ENCODE data around the gene CTTN. TPM values are rescaled to one million over a fixed set of nuclear protein-coding genes. Genes with fewer than 3 reads are reported as not detected.

Gene CTTN
- total and polyA plus RNA-seq, 10 of the 15 experiments (the other 5 are each of a cell fraction or from before 2014, with no cell fraction given): 1.1 to 37.8 (median 11.8) TPM

GRCh38 chr11:70428701-70429427, 30.5 kb downstream of the CTTN start:
- no TSS peak for BruUV-seq (replicated peaks)
- Histone ChIP-seq H3K9ac (ENCODE audit: control insufficient read depth, insufficient read depth, low read length) (no peak overlapping the region), H3K4me3 (no peak overlapping the region), H3K27me3 (replicated peaks in 1 of 2; ENCODE audit: control insufficient read depth in 2 of 2, insufficient read depth in 2 of 2, low read length in 1 of 2) (no peaks in the 10 kb centered on the region; a peak in 1 of 4 replicates), H3K9me3 (replicated peaks; ENCODE audit: control insufficient read depth, insufficient read depth, low read length) (no peaks in the 10 kb centered on the region; the same call in 2 of the 3 replicates), H3K36me3 (ENCODE audit: control insufficient read depth in 2 of 2, insufficient read depth in 2 of 2, low read length in 1 of 2) (no peaks in the 10 kb centered on the region), H3K79me2 (ENCODE audit: control insufficient read depth, insufficient read depth, low read length) (no peaks in the 10 kb centered on the region), H3K27ac (ENCODE audit: control insufficient read depth, insufficient read depth) (no peak overlapping the region), H3K4me1 (ENCODE audit: control insufficient read depth, insufficient read depth, low read length) (peaks cover 19% of the 10 kb centered on the region), H4K20me1 (ENCODE audit: control insufficient read depth, insufficient read depth) (no peaks in the 10 kb centered on the region), H3K4me2 (ENCODE audit: control insufficient read depth, insufficient read depth) (no peak overlapping the region), H2AFZ (ENCODE audit: control insufficient read depth, low read depth, low read length) (no peak overlapping the region)
- no peak for TF ChIP-seq SP1 (IDR thresholded peaks at IDR 0.05; ENCODE audit: low read depth, low read length)
- no peak for TF ChIP-seq CREM (IDR thresholded peaks at IDR 0.05; ENCODE audit: low read depth)
- TF ChIP-seq EP300 (IDR thresholded peaks at IDR 0.05; ENCODE audit: borderline replicate concordance in 1 of 2, control insufficient read depth in 1 of 2, low read depth in 2 of 2, low read length in 2 of 2): no peak
- TF ChIP-seq ZZZ3 (IDR thresholded peaks at IDR 0.05; ENCODE audit: control insufficient read depth, insufficient read length, low read depth): no peak
- no peak for TF ChIP-seq MXI1 (IDR thresholded peaks at IDR 0.05; ENCODE audit: low read depth, low read length)
- RAD21 ChIA-PET (ENCODE audit: unreplicated experiment): no interaction called here
- CTCF ChIA-PET: no interaction called here
- ATAC-seq (no peak), FAIRE-seq (no peak), DNase-seq (ENCODE audit: low read depth, low spot score) (no peak)
- POLR2A ChIA-PET: no interaction called here
- SMC1A ChIA-PET (ENCODE audit: uncharacterized antibody, unreplicated experiment): no interaction called here
- 68% methylated on average over 18 of the region's 18 CpGs for WGBS (ENCODE audit: insufficient coverage, insufficient replicate concordance, low lambda C conversion rate, missing lambda C conversion rate)
- in situ Hi-C loops (cut with MboI) (no loop called here), intact Hi-C loops (cut with micrococcal nuclease; ENCODE audit: unreplicated experiment) (no loop called here)

- Histone ChIP-seq H3K36me3 (ENCODE audit: control insufficient read depth in 2 of 2, insufficient read depth in 2 of 2, low read length in 1 of 2) (no peaks in the 10 kb centered on the region), H2AFZ (ENCODE audit: control insufficient read depth, low read depth, low read length) (no peak overlapping the region), H3K27me3 (replicated peaks in 1 of 2; ENCODE audit: control insufficient read depth in 2 of 2, insufficient read depth in 2 of 2, low read length in 1 of 2) (no peaks in the 10 kb centered on the region; a peak in 1 of 4 replicates), H3K4me3 (no peak overlapping the region), H3K79me2 (ENCODE audit: control insufficient read depth, insufficient read depth, low read length) (no peaks in the 10 kb centered on the region), H3K4me2 (ENCODE audit: control insufficient read depth, insufficient read depth) (no peak overlapping the region), H3K27ac (ENCODE audit: control insufficient read depth, insufficient read depth) (no peak overlapping the region), H3K4me1 (ENCODE audit: control insufficient read depth, insufficient read depth, low read length) (peaks cover 14% of the 10 kb centered on the region), H4K20me1 (ENCODE audit: control insufficient read depth, insufficient read depth) (no peaks in the 10 kb centered on the region), H3K9me3 (replicated peaks; ENCODE audit: control insufficient read depth, insufficient read depth, low read length) (no peaks in the 10 kb centered on the region; the same call in 2 of the 3 replicates), H3K9ac (ENCODE audit: control insufficient read depth, insufficient read depth, low read length) (no peak overlapping the region)
- no peak for ATAC-seq
- no peak for FAIRE-seq
- ChIA-PET CTCF (no interaction called here), POLR2A (no interaction called here), RAD21 (ENCODE audit: unreplicated experiment) (no interaction called here), SMC1A (ENCODE audit: uncharacterized antibody, unreplicated experiment) (no interaction called here)
- 76% methylated on average over 8 of the region's 8 CpGs for WGBS (ENCODE audit: insufficient coverage, insufficient replicate concordance, low lambda C conversion rate, missing lambda C conversion rate)
- no peak for DNase-seq (ENCODE audit: low read depth, low spot score)
- no peak for TF ChIP-seq ZNF24 (IDR thresholded peaks at IDR 0.05)
- TF ChIP-seq GABPA (IDR thresholded peaks at IDR 0.05; ENCODE audit: low read depth): no peak
- no peak for TF ChIP-seq CBFB (IDR thresholded peaks at IDR 0.05; ENCODE audit: low read depth)
- no peak for TF ChIP-seq RAD21 (IDR thresholded peaks at IDR 0.05; ENCODE audit: insufficient read depth, low read depth, low read length)
- no peak for TF ChIP-seq EED (IDR thresholded peaks at IDR 0.05; ENCODE audit: low read depth)
- no peak for TF ChIP-seq HDGF (IDR thresholded peaks at IDR 0.05)
- TF ChIP-seq SREBF2 (IDR thresholded peaks at IDR 0.05; ENCODE audit: low read length): no peak
- no peak for TF ChIP-seq IKZF2 (IDR thresholded peaks at IDR 0.05)
- no peak for TF ChIP-seq POLR2AphosphoS5 (IDR thresholded peaks at IDR 0.05; ENCODE audit: low read length)
- in situ Hi-C loops (cut with MboI) (no loop called here), intact Hi-C loops (cut with micrococcal nuclease; ENCODE audit: unreplicated experiment) (no loop called here)
- no TSS peak for BruUV-seq (replicated peaks)
Measured at GRCh38 chr11:70429428-70429705, 31.0 kb downstream of the CTTN start.
